Transverse colon (tissue), 4 donors: Measurements from ENCODE around the gene FGD3. TPM values are rescaled to one million over a fixed set of nuclear protein-coding genes. Genes with fewer than 3 reads are reported as not detected.
"Not testable (repeated sequence)": the region's sequence is repeated elsewhere in the genome, so short reads cannot be mapped to it uniquely, and the experiment has no call there.

ENCODE experiments used
- DNase-seq: peaks from one replicate; pipeline ENCODE4 v3.0.0-alpha.2; 2019
- H3K27ac ChIP-seq, 4 donors: fragments of 200-600 bp; sonication (generic); 2 replicates each; pipeline ENCODE4 v1.5.1; 2016 to 2018; ENCODE audit warnings: inconsistent platforms in 4 of 4
- H3K27me3 ChIP-seq: fragments of 200-600 bp; sonication (generic); 2 replicates; pipeline ENCODE4 v1.5.1; 2017; ENCODE audit warnings: inconsistent platforms
- H3K36me3 ChIP-seq, 4 donors: fragments of 200-600 bp; sonication (generic); 2 replicates each; pipeline ENCODE4 v1.5.1; 2017 to 2019; ENCODE audit warnings: inconsistent platforms in 4 of 4
- H3K4me1 ChIP-seq, 4 donors: fragments of 200-600 bp; sonication (generic); 2 replicates each; pipeline ENCODE4 v1.5.1; 2017 to 2020; ENCODE audit warnings: inconsistent platforms in 4 of 4
- H3K4me3 ChIP-seq, 4 donors: fragments of 200-600 bp; sonication (generic); 1 replicate in 1 of 4; 2 replicates in 3 of 4; pipeline versions ENCODE4 v1.5.1 to v1.6.1; 2017 to 2019; ENCODE audit warnings: inconsistent platforms in 4 of 4
- H3K9me3 ChIP-seq, 2 donors: fragments of 200-600 bp; sonication (generic); 2 replicates each; pipeline ENCODE4 v1.5.1; 2017 to 2019; ENCODE audit warnings: inconsistent platforms in 2 of 2
- EP300 ChIP-seq: sonication (generic); formaldehyde crosslinking; IDR thresholded peaks from one replicate; pipeline ENCODE4 v1.6.1; 2017; ENCODE audit warnings: antibody characterized with exemption, low read depth
- POLR2A ChIP-seq: fragments of 450-650 bp; IDR thresholded peaks from one replicate; pipeline ENCODE4 v1.6.1; 2016; ENCODE audit warnings: antibody characterized with exemption, mild to moderate bottlenecking, moderate library complexity
- POLR2AphosphoS5 ChIP-seq, 3 donors: sonication (generic); formaldehyde crosslinking; IDR thresholded peaks; one replicate each; pipeline ENCODE4 v1.6.1; 2016; ENCODE audit warnings: antibody characterized with exemption in 3 of 3
- WGBS, 2 donors: methylation state at CpG; one replicate each; pipeline ENCODE4 v1.1.5; 2018; ENCODE audit warnings: low coverage in 1 of 2; 5-methylcytosine and 5-hydroxymethylcytosine counted together
- in situ Hi-C, 4 donors: fragments of 200-750 bp; cut with MboI; loops; one replicate each; pipeline versions ENCODE4 v1.15.0 to v1.15.1; 2017; ENCODE audit warnings: low sequenced_read_pairs in 3 of 4, low pct_ligation_motif_present in 1 of 4, low pct_unique_long_range_greater_than_20kb in 1 of 4
- intact Hi-C: fragments of 100-400 bp; cut with DNase I; formaldehyde crosslinking; loops from one replicate; pipeline ENCODE4 v1.15.1; 2023; ENCODE audit warnings: low total_unique reads
- total RNA-seq, 4 donors: library from RNA; depleted of rRNA; stranded (reverse); fragments of >200 nt; gene quantifications; one replicate each; pipeline ENCODE4 v1.1.0, GENCODE V29; 2016
- TF ChIP-seq, protein P1 (sequence below), 5 experiments: fragments of 200-600 bp in 3 of 5; fragments of 450-650 bp in 2 of 5; sonication (generic) in 3 of 5; IDR thresholded peaks; 1 replicate in 2 of 5; 2 replicates in 3 of 5; pipeline ENCODE4 v1.5.1; 2016 to 2017; ENCODE audit warnings: antibody characterized with exemption in 5 of 5, inconsistent platforms in 3 of 5, mild to moderate bottlenecking in 2 of 5, moderate library complexity in 1 of 5

FGD3 gene
- total RNA-seq, 4 donors from 2014 or later = 5.2 to 9.7 (median 6.0) TPM; not detected in 1

DNA sequence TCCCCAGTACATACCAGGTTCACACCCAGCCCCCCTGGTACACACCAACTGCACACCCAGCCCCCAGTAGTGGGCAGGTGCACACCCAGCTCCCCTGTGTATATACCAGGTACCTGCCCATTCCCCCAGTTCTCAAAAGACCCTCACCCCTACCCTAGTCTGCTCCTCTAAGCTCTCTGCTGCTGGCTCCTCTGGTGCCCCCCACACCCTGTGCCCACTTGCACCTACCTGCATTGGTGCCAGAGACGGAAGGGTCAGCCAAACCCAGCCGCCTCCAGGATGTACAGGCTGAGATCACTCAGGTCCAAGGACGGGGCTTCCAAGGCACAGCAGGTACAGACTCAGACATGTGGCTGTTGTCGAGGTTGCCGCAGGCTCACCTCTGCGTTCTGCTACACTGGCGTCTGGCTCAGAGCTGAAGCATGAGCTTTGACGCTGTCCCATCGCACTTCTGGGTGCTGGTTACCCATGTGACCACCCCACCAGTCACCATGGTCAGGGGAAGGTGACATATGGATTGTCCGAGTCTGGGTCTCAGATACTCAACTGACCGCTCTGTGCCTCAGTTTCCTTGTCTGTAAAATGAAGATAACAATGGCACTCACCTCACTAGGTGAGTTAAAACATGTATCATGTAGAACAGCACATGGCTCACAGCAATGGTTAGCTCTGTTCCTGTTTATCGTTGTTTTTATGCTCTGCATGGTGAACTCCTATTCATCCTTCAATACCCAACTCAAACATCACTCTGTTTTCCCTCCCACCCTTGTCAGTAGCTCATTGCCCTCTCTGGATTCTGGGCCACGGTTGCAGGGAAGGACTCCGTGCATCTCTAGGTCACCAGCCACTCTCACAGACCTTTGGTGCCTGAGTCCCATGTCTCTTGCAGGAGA is 65.9 kb downstream of the FGD3 start:
- H3K27ac ChIP-seq = no peak overlapping the region
- H3K27me3 ChIP-seq = no peaks in the 10 kb centered on the region
- no peaks in the 10 kb centered on the region for H3K4me1 ChIP-seq
- H3K4me3 ChIP-seq = no peak overlapping the region
- no peaks in the 10 kb centered on the region for H3K36me3 ChIP-seq
- 88 to 98% methylated on average over 3 to 14 of the region's 14 CpGs for WGBS, 2 donors
- no peaks in the 10 kb centered on the region for H3K9me3 ChIP-seq
- DNase-seq = no peak
- TF ChIP-seq EP300 (no peak), POLR2A (no peak), POLR2AphosphoS5 (IDR thresholded peaks at IDR 0.05) (no peak)
- TF ChIP-seq, protein P1, sequence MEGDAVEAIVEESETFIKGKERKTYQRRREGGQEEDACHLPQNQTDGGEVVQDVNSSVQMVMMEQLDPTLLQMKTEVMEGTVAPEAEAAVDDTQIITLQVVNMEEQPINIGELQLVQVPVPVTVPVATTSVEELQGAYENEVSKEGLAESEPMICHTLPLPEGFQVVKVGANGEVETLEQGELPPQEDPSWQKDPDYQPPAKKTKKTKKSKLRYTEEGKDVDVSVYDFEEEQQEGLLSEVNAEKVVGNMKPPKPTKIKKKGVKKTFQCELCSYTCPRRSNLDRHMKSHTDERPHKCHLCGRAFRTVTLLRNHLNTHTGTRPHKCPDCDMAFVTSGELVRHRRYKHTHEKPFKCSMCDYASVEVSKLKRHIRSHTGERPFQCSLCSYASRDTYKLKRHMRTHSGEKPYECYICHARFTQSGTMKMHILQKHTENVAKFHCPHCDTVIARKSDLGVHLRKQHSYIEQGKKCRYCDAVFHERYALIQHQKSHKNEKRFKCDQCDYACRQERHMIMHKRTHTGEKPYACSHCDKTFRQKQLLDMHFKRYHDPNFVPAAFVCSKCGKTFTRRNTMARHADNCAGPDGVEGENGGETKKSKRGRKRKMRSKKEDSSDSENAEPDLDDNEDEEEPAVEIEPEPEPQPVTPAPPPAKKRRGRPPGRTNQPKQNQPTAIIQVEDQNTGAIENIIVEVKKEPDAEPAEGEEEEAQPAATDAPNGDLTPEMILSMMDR (IDR thresholded peaks at IDR 0.05) = no peak
- intact Hi-C loops (no loop called here), in situ Hi-C loops (loop anchor here in 1 of 4 donors (25.0 kb wide), 1 partner anchor 299 kb away; no protein-coding TSS in a partner anchor)

DNA sequence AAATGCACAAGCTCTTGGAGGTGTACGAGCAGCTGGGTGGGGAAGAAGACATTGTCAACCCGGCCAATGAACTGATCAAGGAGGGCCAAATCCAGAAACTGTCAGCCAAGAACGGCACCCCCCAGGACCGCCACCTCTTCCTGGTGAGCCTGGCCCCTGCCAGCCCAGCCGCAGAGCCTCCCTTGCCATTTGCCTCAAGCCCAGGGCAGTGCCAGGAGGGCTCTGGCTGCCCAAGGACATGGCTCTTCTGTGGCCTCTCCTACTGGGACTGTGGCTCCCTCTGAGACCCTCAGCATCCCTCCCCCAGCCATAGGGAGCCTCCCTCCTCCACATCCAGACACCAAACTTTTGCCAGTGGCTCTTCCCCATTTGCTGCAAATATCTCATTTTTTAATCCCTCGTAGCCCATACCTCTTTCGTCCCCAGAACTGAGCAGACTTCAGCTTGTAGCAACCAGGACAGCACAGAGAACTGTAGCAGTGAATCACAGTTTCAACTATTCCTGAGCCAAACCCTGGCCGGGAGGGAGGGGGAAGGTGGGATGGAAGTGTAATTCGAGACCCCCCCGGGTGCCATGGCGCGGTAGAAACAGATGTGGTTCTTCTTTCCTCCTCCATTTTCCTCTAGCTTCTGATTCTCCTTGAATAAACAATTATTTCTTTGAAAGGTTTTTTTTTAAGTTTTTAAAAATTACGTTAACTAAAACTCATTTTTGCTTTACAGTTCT is 66.7 kb downstream of the FGD3 start:
- Histone ChIP-seq H3K27ac (no peak overlapping the region), H3K27me3 (no peaks in the 10 kb centered on the region), H3K4me1 (no peaks in the 10 kb centered on the region), H3K9me3 (no peaks in the 10 kb centered on the region), H3K4me3 (no peak overlapping the region), H3K36me3 (no peaks in the 10 kb centered on the region)
- TF ChIP-seq, protein P1 (IDR thresholded peaks at IDR 0.05) = no peak
- TF ChIP-seq POLR2A = no peak
- TF ChIP-seq POLR2AphosphoS5 (IDR thresholded peaks at IDR 0.05) = no peak
- TF ChIP-seq EP300 = no peak
- in situ Hi-C loops = loop anchor here in 1 of 4 donors (25.0 kb wide), 1 partner anchor 298 kb away; no protein-coding TSS in a partner anchor
- intact Hi-C loops = no loop called here
- no peak for DNase-seq
- WGBS, 2 donors = 90 to 96% methylated on average over 4 to 13 of the region's 13 CpGs

DNA sequence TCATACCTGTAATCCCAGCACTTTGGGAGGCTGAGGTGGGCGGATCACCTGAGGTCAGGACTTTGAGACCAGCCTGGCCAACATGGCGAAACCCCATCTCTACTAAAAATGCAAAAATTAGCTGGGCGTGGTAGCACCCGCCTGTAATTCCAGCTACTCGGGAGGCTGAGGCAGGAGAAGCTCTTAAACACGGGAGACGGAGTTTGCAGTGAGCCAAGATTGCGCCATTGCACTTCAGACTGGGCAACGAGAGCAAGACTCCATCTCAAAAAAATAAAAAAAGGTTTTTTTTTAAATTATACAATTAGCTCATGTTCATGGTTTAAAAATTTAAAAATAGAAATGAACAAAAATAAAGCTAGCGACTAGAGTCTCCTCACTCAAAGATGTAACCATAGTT is 67.9 kb downstream of the FGD3 start:
- H3K9me3 ChIP-seq, H3K27me3 ChIP-seq, H3K4me1 ChIP-seq, H3K36me3 ChIP-seq, intact Hi-C loops, H3K27ac ChIP-seq, DNase-seq, H3K4me3 ChIP-seq: not testable (repeated sequence)
- 71 to 83% methylated on average over 9 to 10 of the region's 10 CpGs for WGBS, 2 donors
- in situ Hi-C loops = loop anchor here in 1 of 4 donors (25.0 kb wide), 1 partner anchor 297 kb away; no protein-coding TSS in a partner anchor

DNA sequence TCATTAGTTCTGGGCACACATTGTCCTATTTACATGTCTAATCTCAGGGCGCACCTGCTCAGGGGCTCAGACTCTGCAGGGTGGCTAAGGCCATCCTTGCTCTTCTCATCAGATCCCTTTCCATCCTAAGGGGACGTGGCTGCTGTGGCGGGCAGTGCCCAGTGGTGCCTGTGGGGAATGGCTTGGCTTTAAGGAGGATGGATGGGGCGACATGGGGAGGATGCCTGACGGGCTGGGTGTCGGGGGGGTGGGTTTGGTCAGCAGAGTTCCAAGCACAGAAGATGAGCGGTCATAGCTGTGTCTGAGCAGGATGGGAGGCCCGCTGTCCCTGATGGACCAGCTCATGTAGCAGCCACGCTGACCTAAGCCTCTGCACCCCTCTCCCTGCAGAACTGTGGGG is 70.3 kb downstream of the FGD3 start:
- 95% methylated on average over 9 of the region's 9 CpGs; no CpG with 5 or more reads in 1 of the 2 donors for WGBS, 2 donors
- intact Hi-C loops = no loop called here
- TF ChIP-seq POLR2A (no peak), EP300 (no peak), POLR2AphosphoS5 (IDR thresholded peaks at IDR 0.05) (no peak)
- TF ChIP-seq, protein P1 (IDR thresholded peaks at IDR 0.05) = no peak
- Histone ChIP-seq H3K27me3 (no peaks in the 10 kb centered on the region), H3K4me3 (no peak overlapping the region), H3K4me1 (no peaks in the 10 kb centered on the region), H3K36me3 (no peaks in the 10 kb centered on the region), H3K9me3 (no peaks in the 10 kb centered on the region), H3K27ac (no peak overlapping the region)
- in situ Hi-C loops = loop anchor here in 1 of 4 donors (25.0 kb wide), 1 partner anchor 295 kb away; no protein-coding TSS in a partner anchor
- DNase-seq = no peak
